ENCODE measurements around the gene TTC24.
"Not testable (repeated sequence)": the region's sequence is repeated elsewhere in the genome, so short reads cannot be mapped to it uniquely, and the experiment has no call there.

The TTC24 gene

DNA sequence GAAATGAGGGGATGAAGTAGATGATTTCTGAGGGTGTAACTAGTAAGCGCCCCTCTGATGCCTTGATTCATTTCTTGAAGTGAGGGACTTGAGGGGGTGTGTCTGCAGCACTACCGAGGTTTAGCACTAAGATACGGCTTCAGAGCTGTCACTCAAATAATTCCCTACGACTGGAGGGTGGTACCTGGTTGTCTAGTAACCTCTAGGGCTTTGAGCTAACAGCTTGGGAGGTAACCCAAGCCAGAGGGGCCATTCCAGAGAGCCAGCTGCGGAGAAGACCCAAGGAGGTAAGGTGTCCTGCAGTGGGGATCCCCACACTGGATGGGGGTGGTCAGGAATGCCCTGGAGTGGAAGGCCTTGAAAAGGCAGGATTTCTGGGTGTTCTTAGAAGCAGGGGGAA lies at the start of gene TTC24:
TTC24 (plus strand) TSS at position 252 of the 400 bp plus-strand sequence. CDS start 1,642 bp downstream, outside the sequence.
- peak; percentile 55 for DNase-seq

DNA sequence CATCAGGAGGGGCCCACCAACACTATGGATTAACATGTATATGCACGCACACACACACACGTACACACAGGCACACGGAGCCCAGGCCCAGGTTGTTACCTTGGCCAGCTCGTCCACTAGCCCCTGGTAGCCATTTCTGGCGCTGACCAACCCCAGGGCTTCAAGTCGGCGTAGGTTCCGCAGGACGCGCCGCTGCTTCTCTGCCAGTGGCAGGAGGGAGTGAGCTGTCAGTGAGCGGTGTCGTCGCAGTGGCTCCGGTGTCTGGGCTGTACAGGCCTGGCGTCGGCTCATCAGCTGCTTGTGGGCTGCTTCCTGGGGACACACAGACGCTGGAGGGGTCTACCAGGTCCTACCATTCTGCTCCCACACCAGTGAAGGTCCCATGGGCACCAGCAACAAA lies 49.5 kb upstream of the TTC24 start:
- DNase-seq: no peak

GRCh38 chr1:156532374-156532773 lies 47.1 kb upstream of the TTC24 start:
- DNase-seq: no peak

- DNase-seq: no peak
These were observed 45.8 kb upstream of the TTC24 start for GRCh38 chr1:156533568-156534220.

DNA sequence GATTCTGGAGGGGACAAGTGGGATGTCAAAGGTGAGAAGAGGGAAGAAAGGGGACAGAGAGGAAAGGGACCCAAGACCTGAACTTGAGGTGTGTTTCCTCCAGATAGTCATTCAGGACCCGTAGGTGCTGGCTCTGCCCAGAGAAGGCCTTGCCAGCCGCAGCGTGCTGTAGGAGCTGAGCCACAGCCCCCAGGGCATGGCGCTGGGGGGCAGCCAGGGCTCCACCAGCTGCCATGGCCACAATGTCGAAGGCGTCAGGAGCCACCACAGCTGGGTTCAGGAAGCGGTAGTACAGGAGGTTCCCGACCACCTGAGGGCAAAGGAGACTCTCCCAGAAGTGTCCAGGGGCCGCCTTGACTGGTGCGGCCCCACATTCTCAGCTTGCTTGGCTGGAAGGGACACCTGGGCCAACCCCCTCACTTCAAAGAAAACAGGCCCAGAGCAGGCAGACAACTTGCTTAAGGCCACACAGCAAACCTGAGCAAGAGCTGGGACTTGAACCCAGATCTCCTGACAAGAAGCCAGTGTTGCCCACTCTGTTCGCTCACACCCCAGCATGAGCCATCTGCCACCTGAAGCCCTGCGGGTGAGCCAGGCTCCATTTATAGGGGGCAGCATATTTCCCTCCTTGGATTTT lies 45.0 kb upstream of the TTC24 start:
- no peak for DNase-seq

DNA sequence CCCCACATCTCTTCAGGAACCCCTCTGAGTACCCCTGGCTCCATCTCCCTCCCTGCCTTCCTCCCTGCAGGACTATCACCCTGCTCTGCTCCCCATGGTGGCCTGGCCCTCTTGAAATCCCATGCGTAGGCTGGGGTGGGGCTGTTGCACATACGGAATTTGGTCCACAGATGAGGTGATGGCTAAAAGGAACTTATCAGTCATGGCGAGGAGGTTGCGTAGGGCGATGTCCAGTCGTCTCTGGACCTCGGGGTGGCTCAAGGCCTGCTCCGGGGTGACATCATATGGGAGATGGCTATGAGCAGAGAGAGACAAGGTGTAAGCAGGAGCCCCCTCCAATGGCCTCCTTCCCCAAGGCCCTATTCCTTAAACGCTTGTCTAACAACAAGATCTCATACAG lies 42.5 kb upstream of the TTC24 start:
- DNase-seq: no peak

DNA sequence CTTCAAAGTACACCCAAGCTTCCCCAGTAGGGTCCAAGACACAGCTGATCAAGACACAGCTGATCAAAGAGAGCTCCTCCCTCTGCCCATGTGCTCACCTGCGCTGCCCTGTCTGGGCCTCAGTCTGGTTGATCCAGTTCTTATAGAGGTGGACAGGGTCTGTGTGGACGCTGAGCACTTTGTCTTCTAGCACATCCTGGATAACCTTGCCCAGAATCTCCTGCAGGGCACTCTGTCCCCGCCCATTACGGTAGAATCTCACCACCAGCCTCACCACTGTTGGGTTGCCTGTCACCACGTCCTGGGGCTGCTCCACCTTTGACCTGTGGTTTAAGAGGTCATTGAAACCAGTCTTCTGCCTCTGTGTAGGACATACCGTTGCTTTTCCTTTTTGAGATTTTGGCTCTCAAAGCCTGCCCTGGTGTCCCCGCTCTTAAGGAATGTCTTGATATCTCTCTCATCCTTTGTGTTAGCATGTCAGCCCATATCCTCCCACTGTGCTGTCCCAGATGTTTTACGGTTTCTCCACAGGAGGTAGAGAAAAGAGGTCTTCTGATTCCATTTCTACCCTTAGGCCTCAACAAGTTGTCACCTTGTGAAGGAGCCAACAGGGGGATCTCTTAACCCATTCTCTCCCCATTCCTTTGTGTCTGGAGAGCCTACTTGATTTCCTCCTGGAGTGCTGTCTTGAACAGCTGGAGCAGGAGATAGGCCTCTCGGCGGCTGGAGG lies 40.6 kb upstream of the TTC24 start:
- DNase-seq: no peak

- no peak for DNase-seq
These were observed 39.6 kb upstream of the TTC24 start for GRCh38 chr1:156539818-156540355.

GRCh38 chr1:156540955-156541354 lies 38.6 kb upstream of the TTC24 start:
- DNase-seq: no peak

- no peak for DNase-seq
These were observed 36.5 kb upstream of the TTC24 start for GRCh38 chr1:156543066-156543465.

GRCh38 chr1:156544592-156545102 lies 34.9 kb upstream of the TTC24 start:
- no peak for DNase-seq

DNA sequence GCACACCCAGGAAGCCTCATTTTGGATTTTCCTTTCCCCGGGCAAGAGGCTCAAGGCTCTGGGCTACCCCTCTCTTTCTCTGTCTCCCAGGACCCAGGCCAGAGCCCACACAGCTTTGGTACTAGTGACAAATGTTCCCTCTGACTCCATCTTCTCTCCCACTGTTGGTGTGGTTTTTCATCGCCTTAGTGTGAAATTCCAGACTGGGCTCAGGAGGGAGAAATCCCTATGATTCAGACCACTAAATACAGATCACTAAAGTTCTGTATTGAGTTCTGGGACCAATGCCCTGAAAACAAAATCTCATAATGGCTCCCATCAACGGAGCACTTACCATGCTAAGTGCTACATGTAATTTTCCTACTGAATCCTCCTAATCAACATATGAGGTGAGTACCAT lies 33.3 kb upstream of the TTC24 start:
- no peak for DNase-seq

GRCh38 chr1:156547434-156547833 lies 32.1 kb upstream of the TTC24 start:
- DNase-seq: no peak

DNA sequence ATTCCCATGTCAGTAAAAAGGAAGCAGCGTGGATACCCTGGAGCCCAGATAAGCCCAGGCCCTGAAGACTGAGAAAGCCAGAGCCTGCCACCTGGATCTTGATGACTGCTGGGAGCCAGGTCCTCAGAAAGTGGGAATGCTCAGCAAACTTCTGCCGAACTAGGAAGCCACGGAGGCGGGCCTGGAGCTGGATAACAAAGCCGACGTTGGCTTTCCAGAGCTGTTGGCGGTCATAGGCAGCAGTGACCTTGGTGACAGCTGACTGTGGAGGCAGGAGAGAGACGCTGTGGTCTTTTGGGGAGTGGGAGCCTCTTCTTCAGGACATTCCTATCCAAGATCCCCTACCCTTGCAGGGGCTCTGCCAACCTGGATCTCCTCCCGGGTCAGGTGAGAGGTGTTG lies 31.5 kb upstream of the TTC24 start:
- no peak for DNase-seq

DNA sequence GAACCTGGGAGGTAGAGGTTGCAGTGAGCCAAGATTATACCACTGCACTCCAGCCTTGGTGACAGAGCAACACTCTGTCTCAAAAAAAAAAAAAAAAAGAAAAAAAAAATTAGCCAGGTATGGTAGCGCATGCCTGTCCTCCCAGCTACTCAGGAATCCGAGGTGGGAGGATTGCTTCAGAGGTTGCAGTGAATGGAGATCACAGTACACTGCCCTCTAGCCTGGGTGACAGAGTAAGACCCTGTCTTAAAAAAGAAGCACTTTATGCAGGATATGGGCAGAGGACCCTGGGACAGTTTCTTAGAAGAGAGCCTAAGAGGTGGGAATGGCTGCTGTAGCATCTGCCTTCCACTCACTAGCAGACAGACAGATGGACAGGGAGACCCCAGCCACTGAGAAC lies 30.1 kb upstream of the TTC24 start:
- no peak for DNase-seq

DNA sequence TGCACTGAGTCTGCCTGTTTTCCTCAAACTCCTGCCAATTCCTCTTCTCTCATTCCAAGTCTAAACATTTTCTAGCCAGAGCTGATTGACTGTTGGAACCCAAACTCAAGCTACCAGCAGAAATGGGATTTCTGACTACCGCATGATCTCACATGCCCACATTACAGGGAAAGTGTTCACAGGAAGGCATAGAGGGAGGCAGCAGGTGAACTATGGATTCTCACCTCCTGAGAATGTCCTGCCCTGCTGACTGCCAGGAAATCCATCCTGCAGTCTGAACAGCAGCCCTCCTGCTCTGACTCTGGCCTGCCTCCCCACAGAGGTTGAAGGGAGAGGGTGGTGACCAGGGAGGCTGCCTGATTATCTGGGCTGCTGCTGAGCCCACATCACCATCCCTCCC lies 29.7 kb upstream of the TTC24 start:
- DNase-seq: no peak

- DNase-seq: no peak
These were observed 29.2 kb upstream of the TTC24 start for GRCh38 chr1:156550346-156550745.

DNA sequence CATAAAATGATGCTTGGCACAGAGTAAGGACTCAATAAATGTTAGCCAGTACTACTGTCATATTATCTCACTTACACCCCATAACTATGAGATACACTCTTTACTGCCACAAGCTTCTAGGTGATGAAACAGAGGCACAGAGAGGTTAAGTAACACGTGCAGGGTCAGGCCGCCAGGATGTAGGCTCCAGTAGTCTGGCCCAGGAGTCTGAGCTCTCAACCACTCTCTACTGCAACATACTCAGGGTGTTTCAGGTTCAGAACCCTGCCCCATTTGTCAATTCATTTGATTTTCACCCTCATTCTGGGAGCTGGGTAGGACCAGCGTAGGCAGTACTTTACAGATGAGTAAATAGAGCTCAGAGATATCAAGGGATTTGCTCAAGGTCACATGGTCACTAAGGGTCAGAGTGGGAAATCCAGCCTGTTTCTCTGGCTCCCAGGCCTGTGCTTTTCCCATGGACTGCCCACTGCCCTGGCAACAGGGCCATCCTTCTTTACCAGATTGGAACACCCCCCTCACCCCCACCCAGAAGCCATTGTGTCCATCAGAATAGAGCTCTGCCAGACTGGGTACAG lies 28.4 kb upstream of the TTC24 start:
- no peak for DNase-seq

DNA sequence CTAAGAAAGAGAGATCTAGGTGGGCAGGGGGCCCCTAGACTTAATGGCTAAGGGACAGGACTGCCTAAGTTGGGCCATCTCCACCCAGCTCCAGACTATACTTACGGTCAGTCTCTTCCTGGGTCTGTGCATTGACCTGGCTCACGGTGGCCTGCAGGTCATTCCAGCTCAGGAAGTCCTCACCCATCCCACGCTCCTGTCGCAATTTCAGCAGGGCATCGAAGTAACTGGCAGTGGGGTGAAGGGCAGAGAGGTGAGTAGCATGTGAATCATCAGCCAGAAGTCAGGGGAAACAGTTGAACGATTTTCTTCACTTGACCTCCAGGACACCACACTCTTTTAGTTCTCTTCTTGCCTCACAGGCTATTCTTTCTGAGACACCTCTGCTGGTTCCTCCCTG lies 27.7 kb upstream of the TTC24 start:
- DNase-seq: no peak

- DNase-seq: no peak
These were observed 27.0 kb upstream of the TTC24 start for GRCh38 chr1:156552518-156552917.

GRCh38 chr1:156552937-156553336 lies 26.6 kb upstream of the TTC24 start:
- DNase-seq: not testable (repeated sequence)

DNA sequence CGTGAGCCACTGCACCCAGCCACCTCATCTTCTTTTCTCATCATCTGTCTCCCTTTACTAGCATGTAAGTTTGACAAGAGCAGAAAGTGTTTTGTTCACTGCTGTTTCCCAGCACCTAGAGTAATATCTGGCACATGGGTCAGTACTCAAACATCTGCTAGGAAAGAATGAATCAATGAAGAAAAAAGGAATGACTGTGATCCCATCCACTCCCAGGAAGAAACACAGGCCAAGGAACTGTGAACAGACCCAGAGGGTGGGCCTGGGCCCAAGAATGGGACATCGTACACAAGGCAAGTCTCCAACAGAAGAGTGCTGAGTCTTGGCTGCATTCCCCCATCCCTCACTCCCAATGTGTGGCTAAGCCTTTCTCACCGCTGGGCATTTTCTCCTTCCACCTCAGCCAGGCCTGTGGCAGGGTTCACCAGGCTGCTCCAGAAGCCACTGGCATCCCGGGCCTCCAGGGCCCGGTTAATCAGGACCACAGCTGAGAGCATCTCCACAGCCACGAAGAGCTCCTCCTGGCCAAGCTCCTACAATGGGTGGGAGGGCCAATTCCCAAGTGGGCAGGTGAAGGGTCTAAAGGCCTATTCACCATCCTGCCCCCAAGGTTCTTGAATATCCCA lies 25.6 kb upstream of the TTC24 start:
- no peak for DNase-seq

DNA sequence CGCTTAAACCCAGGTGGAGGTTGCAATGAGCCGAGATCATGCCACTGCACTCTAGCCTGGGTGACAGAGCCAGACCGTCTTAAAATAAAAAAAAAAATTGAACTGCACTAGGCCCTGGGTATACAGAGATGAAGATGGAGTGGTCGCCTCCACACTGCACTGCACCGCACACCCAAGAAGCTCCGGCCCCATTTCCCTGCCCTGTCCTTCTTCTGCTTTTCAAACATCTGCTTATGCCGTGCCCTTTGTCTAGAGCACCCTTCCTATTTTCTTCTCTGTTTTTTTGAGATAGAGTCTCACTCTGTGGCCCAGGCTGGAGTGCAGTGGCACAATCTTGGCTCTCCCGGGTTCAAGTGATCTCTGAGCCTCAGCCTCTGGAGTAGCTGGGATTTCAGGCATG lies 24.6 kb upstream of the TTC24 start:
- no peak for DNase-seq
